PFSK-1 (cell line): ENCODE measurements around the gene MARK1.

Source experiments
- FOXP2 ChIP-seq: optimal IDR thresholded peaks from 2 replicates; pipeline ENCODE3; 2011; ENCODE audit warnings: borderline replicate concordance, control low read depth, inconsistent platforms; ENCODE audit not compliant: insufficient read depth; ENCODE audit errors: extremely low read length, extremely low read depth
- POLR2AphosphoS5 ChIP-seq: IDR thresholded peaks from 2 replicates; pipeline ENCODE4 v1.6.1; 2012; ENCODE audit warnings: low read depth, mild to moderate bottlenecking, control low read depth, low read length, moderate library complexity
- SIN3A ChIP-seq: IDR thresholded peaks from 2 replicates; pipeline ENCODE4 v1.6.1; 2012; ENCODE audit warnings: mild to moderate bottlenecking, low read length, moderate library complexity, borderline replicate concordance; ENCODE audit not compliant: insufficient read depth
- TAF1 ChIP-seq: IDR thresholded peaks from 2 replicates; pipeline ENCODE4 v1.6.1; 2012; ENCODE audit warnings: low read length, control low read depth, borderline replicate concordance; ENCODE audit not compliant: insufficient read depth
- TF ChIP-seq, protein P1 (sequence below), 2 experiments: IDR thresholded peaks; 2 replicates each; pipeline versions ENCODE4 v1.6.1 to v1.8.0; 2011 to 2012; ENCODE audit warnings: low read depth in 2 of 2, low read length in 2 of 2, control low read depth in 1 of 2, inconsistent platforms in 1 of 2, mild to moderate bottlenecking in 1 of 2, moderate library complexity in 1 of 2; ENCODE audit not compliant: insufficient read depth in 1 of 2

DNA sequence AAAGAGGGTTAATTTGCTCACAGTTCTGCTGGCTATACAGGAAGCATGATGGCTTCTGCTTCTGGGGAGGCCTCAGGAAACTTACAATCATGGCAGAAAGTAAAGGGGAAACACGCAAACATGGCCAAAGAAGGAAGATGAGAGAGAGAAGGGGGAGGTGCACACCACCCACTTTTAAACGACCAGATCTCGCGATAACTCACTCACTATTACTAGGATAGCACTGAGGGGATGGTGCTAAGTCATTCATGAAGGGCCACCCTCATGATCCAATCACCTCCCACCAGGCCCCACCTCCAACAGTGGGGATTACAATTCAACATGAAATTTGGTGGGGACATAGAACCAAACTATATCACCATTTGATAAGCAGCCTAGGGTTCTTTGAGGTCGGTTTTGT, 159.9 kb downstream of the MARK1 start:
- no peak for TF ChIP-seq TAF1
- TF ChIP-seq POLR2AphosphoS5, result no peak
- TF ChIP-seq, protein P1, sequence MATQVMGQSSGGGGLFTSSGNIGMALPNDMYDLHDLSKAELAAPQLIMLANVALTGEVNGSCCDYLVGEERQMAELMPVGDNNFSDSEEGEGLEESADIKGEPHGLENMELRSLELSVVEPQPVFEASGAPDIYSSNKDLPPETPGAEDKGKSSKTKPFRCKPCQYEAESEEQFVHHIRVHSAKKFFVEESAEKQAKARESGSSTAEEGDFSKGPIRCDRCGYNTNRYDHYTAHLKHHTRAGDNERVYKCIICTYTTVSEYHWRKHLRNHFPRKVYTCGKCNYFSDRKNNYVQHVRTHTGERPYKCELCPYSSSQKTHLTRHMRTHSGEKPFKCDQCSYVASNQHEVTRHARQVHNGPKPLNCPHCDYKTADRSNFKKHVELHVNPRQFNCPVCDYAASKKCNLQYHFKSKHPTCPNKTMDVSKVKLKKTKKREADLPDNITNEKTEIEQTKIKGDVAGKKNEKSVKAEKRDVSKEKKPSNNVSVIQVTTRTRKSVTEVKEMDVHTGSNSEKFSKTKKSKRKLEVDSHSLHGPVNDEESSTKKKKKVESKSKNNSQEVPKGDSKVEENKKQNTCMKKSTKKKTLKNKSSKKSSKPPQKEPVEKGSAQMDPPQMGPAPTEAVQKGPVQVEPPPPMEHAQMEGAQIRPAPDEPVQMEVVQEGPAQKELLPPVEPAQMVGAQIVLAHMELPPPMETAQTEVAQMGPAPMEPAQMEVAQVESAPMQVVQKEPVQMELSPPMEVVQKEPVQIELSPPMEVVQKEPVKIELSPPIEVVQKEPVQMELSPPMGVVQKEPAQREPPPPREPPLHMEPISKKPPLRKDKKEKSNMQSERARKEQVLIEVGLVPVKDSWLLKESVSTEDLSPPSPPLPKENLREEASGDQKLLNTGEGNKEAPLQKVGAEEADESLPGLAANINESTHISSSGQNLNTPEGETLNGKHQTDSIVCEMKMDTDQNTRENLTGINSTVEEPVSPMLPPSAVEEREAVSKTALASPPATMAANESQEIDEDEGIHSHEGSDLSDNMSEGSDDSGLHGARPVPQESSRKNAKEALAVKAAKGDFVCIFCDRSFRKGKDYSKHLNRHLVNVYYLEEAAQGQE (IDR thresholded peaks at IDR 0.05; ENCODE audit: insufficient read depth in 1 of 2, low read depth in 2 of 2, low read length in 2 of 2), result no peak
- no peak for TF ChIP-seq SIN3A
- no peak for TF ChIP-seq FOXP2
